Progenitor cell of endocrine pancreas (in vitro differentiated cells): ENCODE data around the gene NT5C2. TPM values are rescaled to one million over a fixed set of nuclear protein-coding genes. Genes with fewer than 3 reads are reported as not detected.

Experiments used
- DNase-seq: peaks from one replicate; pipeline ENCODE4 v3.0.0; 2021; ENCODE audit warnings: low spot score; ENCODE audit not compliant: unreplicated experiment
- H3K27ac Mint-ChIP-seq: 2 replicates; pipeline ENCODE4 v1.8.0; 2021; ENCODE audit warnings: mild to moderate bottlenecking, moderate library complexity, mixed read lengths
- H3K27me3 Mint-ChIP-seq: 2 replicates; pipeline ENCODE4 v1.8.0; 2021; ENCODE audit warnings: mixed read lengths
- H3K36me3 Mint-ChIP-seq: 2 replicates; pipeline ENCODE4 v1.8.0; 2022; ENCODE audit warnings: mixed read lengths; ENCODE audit not compliant: insufficient read depth
- H3K4me1 Mint-ChIP-seq: 2 replicates; pipeline ENCODE4 v1.8.0; 2021; ENCODE audit warnings: low read depth, mixed read lengths
- H3K4me3 Mint-ChIP-seq: 2 replicates; pipeline ENCODE4 v1.8.0; 2021; ENCODE audit warnings: low read depth, mild to moderate bottlenecking, moderate library complexity, mixed read lengths
- H3K9me3 Mint-ChIP-seq: 2 replicates; pipeline ENCODE4 v1.8.0; 2021; ENCODE audit warnings: low read depth, mixed read lengths
- total RNA-seq: library from RNA; stranded (reverse); gene quantifications from 2 replicates; pipeline ENCODE4 v1.2.1, GENCODE V29; 2021
- TF ChIP-seq, protein P1 (sequence below): fragments of 200-600 bp; sonication (generic); IDR thresholded peaks from one replicate; pipeline ENCODE4 v1.5.0; 2021; ENCODE audit warnings: antibody characterized with exemption, mild to moderate bottlenecking; ENCODE audit not compliant: unreplicated experiment

Gene NT5C2
- total RNA-seq, 1 donor from 2014 or later = 131 TPM

- TF ChIP-seq, protein P1, sequence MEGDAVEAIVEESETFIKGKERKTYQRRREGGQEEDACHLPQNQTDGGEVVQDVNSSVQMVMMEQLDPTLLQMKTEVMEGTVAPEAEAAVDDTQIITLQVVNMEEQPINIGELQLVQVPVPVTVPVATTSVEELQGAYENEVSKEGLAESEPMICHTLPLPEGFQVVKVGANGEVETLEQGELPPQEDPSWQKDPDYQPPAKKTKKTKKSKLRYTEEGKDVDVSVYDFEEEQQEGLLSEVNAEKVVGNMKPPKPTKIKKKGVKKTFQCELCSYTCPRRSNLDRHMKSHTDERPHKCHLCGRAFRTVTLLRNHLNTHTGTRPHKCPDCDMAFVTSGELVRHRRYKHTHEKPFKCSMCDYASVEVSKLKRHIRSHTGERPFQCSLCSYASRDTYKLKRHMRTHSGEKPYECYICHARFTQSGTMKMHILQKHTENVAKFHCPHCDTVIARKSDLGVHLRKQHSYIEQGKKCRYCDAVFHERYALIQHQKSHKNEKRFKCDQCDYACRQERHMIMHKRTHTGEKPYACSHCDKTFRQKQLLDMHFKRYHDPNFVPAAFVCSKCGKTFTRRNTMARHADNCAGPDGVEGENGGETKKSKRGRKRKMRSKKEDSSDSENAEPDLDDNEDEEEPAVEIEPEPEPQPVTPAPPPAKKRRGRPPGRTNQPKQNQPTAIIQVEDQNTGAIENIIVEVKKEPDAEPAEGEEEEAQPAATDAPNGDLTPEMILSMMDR = no peak
- Mint-ChIP-seq H3K27ac (no peak overlapping the region), H3K4me3 (no peak overlapping the region), H3K9me3 (no peaks in the 10 kb centered on the region), H3K4me1 (peaks cover 13% of the 10 kb centered on the region), H3K36me3 (peaks cover 3% of the 10 kb centered on the region), H3K27me3 (no peaks in the 10 kb centered on the region)
- DNase-seq = no peak
Observed at GRCh38 chr10:103055105-103055504, 138.0 kb downstream of the NT5C2 start.

GRCh38 chr10:103054621-103055020 lies 138.5 kb downstream of the NT5C2 start:
- TF ChIP-seq, protein P1 = no peak
- H3K36me3 Mint-ChIP-seq = peaks cover 3% of the 10 kb centered on the region
- H3K27me3 Mint-ChIP-seq = no peaks in the 10 kb centered on the region
- peaks cover 13% of the 10 kb centered on the region for H3K4me1 Mint-ChIP-seq
- H3K9me3 Mint-ChIP-seq = no peaks in the 10 kb centered on the region
- H3K4me3 Mint-ChIP-seq = no peak overlapping the region
- no peak overlapping the region for H3K27ac Mint-ChIP-seq
- no peak for DNase-seq

DNA sequence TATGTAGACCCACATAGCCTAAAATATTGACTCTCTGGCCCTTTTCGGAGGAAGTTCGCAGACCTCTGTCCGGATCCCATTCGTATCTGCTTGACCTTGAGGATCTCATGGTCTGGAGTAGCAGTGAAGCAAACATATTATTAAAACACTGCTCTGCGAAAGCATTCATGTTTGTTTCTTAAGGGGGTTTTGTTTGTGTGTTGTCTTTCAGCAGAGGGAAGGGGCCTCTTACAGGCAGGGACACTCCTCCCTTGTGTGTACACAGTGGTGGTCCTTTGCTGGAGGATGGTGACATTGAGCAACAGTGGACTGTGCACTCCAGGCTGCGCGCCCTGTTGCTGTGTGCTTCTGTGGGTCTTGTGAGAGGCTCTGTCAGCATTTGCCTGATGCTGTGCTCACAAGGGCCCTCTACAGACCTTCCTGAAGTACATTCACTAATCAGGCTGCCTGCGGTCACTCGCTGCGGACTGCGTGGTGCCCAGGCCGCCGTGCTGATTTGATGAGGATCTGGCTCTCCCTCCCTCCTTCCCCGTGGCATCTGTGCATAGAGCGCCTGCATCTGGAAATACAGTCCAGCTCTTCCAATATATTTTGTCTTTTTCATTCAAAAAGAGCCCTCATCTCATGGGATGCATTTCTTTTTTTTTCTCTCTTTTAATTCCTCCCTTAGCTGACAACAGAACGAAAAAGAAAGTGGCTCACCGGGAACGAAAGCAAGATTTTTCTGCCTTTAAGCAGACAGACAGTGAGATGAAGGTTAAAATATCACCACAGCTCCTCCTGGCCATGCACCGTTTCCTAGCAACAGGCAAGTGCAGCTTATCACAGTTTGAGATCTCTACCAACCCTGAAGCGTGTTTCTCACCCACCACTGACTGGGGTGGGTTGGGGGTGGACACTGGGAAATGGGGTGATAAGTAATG lies 139.2 kb downstream of the NT5C2 start:
- Mint-ChIP-seq H3K27ac (peak overlapping the region; percentile 22), H3K4me3 (peak overlapping the region; percentile 4), H3K4me1 (peaks cover 13% of the 10 kb centered on the region), H3K36me3 (peaks cover 3% of the 10 kb centered on the region), H3K27me3 (no peaks in the 10 kb centered on the region), H3K9me3 (no peaks in the 10 kb centered on the region)
- TF ChIP-seq, protein P1 = peak; percentile 48
- peak; percentile 26 for DNase-seq

DNA sequence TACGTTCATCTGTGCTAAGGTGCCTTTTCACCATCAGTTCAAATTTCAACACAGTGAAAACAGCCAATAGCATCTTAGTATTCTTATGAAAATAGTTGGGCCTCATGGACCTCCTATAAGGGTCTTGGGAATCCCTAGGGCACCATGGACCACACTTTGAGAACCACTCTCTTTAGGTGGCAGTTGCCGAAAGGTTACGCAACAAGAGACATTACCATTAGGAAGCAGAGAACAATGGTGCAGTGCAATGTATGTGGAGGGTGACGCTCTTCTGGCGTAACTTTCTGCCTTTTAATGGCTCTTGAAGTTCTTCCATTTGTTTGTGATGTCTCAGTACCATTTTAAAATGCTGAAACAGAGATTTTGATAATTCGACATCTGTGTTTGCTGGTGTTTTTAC lies 143.8 kb downstream of the NT5C2 start:
- DNase-seq = no peak
- H3K27me3 Mint-ChIP-seq = no peaks in the 10 kb centered on the region
- TF ChIP-seq, protein P1 = no peak

DNA sequence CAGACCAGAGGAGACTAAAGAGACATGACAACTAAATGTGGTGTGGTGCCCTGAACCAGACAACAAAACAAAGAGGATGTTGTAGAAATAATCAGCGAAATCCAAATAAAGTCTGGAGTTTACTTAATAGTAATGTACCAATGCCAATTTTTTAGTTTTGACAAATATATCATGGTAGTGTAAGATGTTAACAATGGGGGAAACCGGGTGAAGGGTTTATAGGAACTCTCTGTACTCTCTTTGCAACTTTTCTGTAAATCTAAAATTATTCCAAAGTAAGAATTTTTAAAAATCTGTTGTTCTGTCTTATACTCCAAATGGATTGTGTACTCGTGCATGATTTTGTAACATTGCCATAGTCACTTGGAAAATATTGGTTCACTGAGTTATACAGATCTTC lies 145.7 kb downstream of the NT5C2 start:
- Mint-ChIP-seq H3K9me3 (no peaks in the 10 kb centered on the region), H3K4me1 (no peaks in the 10 kb centered on the region), H3K27ac (no peak overlapping the region), H3K27me3 (no peaks in the 10 kb centered on the region), H3K36me3 (no peaks in the 10 kb centered on the region), H3K4me3 (no peak overlapping the region)
- TF ChIP-seq, protein P1 = no peak
- no peak for DNase-seq

More for the DNA sequence above, 143.8 kb downstream of the NT5C2 start:
- Mint-ChIP-seq H3K9me3 (no peaks in the 10 kb centered on the region), H3K36me3 (no peaks in the 10 kb centered on the region), H3K27ac (no peak overlapping the region), H3K4me1 (peaks cover 8% of the 10 kb centered on the region), H3K4me3 (no peak overlapping the region)
